ELF-1 (cell line): ENCODE results near the gene DGCR2.
"Not testable (repeated sequence)": the region's sequence is repeated elsewhere in the genome, so short reads cannot be mapped to it uniquely, and the experiment has no call there.

Experiments
- DNase-seq: peaks from one replicate; pipeline ENCODE4 v3.0.0-alpha.2; 2016; ENCODE audit warnings: low read depth, low spot score

The DGCR2 gene

GRCh38 chr22:19042285-19043120, 79.7 kb downstream of the DGCR2 start:
- no peak for DNase-seq

GRCh38 chr22:19041704-19042074, 80.5 kb downstream of the DGCR2 start:
- no peak for DNase-seq

- DNase-seq = no peak
These were observed 81.1 kb downstream of the DGCR2 start for GRCh38 chr22:19040888-19041703.

- no peak for DNase-seq
These were observed 81.8 kb downstream of the DGCR2 start for GRCh38 chr22:19040391-19040861.

GRCh38 chr22:19039796-19040280, 82.4 kb downstream of the DGCR2 start:
- DNase-seq = no peak

- DNase-seq = no peak
These were observed 82.8 kb downstream of the DGCR2 start for GRCh38 chr22:19039448-19039780.

GRCh38 chr22:19038728-19039447, 83.3 kb downstream of the DGCR2 start:
- no peak for DNase-seq

GRCh38 chr22:19038164-19038546, 84.1 kb downstream of the DGCR2 start:
- DNase-seq = no peak

GRCh38 chr22:19037282-19038163, 84.7 kb downstream of the DGCR2 start:
- no peak for DNase-seq

- DNase-seq = no peak
These were observed 85.5 kb downstream of the DGCR2 start for GRCh38 chr22:19036523-19037273.

GRCh38 chr22:19036229-19036522, 86.0 kb downstream of the DGCR2 start:
- no peak for DNase-seq

GRCh38 chr22:19035474-19036228, 86.6 kb downstream of the DGCR2 start:
- DNase-seq = peak; percentile 71

- not testable (repeated sequence) for DNase-seq
These were observed 87.1 kb downstream of the DGCR2 start for GRCh38 chr22:19035126-19035473.

GRCh38 chr22:19034724-19035120, 87.5 kb downstream of the DGCR2 start:
- DNase-seq = not testable (repeated sequence)

GRCh38 chr22:19034031-19034723, 88.0 kb downstream of the DGCR2 start:
- DNase-seq = not testable (repeated sequence)

GRCh38 chr22:19033568-19033905, 88.7 kb downstream of the DGCR2 start:
- not testable (repeated sequence) for DNase-seq

- DNase-seq = not testable (repeated sequence)
These were observed 89.2 kb downstream of the DGCR2 start for GRCh38 chr22:19032898-19033567.

GRCh38 chr22:19032156-19032785, 89.9 kb downstream of the DGCR2 start:
- DNase-seq = not testable (repeated sequence)
